M059J (cell line): ENCODE data around the gene TMEM217. TPM values are rescaled to one million over a fixed set of nuclear protein-coding genes. Genes with fewer than 3 reads are reported as not detected.
"Not testable (repeated sequence)": the region's sequence is repeated elsewhere in the genome, so short reads cannot be mapped to it uniquely, and the experiment has no call there.

Source experiments
- DNase-seq: peaks from one replicate; pipeline ENCODE4 v3.0.0-alpha.2; 2012; ENCODE audit warnings: low read depth
- total RNA-seq: library from RNA; depleted of rRNA; stranded (reverse); fragments of >200 nt; shearing (Covaris generic); gene quantifications from 2 replicates; pipeline ENCODE4 v1.2.3, GENCODE V29; 2014

TMEM217 gene
- total RNA-seq, 1 experiment from 2014 or later = 1.3 TPM

GRCh38 chr6:37218061-37218460 lies 39.9 kb downstream of the TMEM217 start:
- no peak for DNase-seq

- DNase-seq = no peak
Measured at GRCh38 chr6:37212268-37212667, 45.7 kb downstream of the TMEM217 start.

DNA sequence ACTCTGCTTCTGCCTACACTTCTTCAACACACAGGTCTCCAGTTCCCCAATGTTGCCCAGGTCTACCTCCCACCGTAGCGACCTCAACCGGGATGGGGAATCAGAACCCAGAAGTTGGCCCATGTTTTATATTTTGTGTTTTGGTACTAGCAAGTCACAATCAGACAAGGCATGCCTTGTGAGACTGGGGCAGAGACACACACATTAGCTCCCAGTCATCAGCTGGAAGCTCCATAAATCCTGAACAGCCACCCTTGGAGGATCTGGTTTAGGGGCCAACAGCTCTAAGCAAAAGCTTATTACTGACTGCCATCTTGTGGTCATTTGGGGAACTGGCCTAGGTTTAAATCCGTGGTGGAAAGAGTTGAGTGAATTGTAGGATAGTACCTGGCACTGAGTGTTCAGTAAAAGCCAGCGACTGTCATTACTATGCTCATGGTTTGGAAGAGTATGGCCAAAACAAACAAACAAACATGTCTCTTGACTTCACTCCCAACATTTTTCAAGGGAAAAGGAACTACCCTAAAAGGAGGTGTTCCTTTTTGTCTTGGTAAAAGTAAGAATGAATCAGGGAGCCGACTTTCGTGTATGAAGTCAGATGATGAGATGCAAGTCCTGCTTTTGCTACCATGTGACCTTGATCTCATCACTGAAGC lies 47.5 kb downstream of the TMEM217 start:
- peak; percentile 89 for DNase-seq

DNA sequence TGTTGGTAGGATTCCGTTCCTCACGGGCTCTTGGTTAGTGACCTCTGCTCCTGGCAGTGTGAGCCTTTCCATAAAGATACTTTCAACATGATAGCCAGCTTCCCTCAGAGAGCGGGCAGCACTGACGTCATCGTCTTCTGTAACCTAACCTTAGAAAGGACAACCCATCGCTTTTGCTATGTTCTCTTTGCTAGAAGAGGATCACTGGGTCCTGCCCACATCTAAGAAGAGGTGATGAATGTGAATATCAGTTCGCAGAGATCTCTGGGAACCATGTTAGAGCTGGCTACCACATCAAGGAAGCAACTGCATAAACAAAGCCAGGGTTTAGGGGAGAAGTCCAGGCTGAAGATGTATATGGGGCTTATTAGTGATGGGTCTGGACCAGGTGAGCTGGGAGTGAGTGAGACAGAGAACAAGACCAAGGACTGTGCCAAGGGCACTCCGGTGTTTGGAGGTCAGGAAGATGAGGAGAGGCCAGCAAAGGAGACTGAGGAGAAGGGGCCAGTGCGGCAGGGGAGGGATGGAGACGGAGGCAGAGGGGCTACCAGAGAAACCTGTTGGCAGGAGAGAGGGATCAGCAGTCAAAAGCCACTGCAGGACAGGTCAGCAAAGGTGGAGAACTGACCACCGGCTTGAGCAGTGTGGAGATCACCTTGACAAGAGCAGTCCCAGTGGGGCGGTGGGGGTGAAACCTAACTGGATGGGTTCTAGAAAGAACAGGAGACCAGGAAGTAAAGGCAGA lies 48.3 kb downstream of the TMEM217 start:
- no peak for DNase-seq

- DNase-seq = no peak
Measured at GRCh38 chr6:37208793-37209192, 49.2 kb downstream of the TMEM217 start.

DNA sequence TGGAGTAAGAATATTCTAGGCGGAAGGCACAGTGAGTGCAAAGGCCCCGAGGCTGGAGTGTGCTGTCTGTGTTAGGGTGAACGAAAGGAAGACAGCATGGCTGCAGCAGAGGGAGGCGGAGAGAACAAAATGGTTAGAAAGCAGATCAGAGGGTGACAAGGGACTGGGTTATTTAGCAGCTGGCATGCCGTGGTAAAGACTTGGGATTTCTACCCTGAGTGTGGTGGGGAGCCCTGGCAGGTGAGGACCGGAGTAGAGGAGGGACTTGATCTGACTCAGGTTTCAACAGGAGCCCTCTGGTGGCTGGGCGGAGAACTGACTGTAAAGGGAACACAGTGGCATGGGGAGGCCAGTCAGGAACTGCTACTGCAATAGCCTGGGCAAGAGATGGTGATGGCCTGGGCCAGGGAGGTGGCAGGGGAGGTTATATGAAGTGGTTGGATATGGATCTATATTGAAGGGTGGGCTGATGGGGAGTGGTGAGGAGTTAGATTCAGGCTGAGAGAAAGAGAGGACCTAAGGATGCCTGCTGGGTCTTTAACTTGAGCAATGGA lies 50.0 kb downstream of the TMEM217 start:
- peak; percentile 85 for DNase-seq

DNA sequence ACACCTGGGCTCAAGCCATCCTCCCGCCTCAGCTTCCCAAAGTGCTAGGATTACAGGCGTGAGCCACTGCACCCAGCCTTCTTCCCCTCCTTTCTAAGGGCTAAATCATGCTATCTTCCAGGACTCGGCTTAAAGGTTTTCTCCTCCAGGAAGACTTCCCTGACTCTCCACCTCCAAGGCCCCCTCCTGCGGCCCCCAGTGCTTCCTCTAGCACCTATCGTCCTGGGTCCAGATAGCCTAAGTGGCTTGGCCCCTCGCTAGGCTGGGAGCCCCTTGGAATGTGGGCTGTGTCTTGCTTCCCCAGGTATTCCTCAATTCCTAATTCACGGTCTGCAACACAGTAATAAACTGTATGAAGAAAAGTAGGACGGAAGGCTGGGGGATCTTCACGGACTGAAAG lies 51.3 kb downstream of the TMEM217 start:
- DNase-seq = no peak

GRCh38 chr6:37205997-37206340 lies 52.0 kb downstream of the TMEM217 start:
- no peak for DNase-seq

DNA sequence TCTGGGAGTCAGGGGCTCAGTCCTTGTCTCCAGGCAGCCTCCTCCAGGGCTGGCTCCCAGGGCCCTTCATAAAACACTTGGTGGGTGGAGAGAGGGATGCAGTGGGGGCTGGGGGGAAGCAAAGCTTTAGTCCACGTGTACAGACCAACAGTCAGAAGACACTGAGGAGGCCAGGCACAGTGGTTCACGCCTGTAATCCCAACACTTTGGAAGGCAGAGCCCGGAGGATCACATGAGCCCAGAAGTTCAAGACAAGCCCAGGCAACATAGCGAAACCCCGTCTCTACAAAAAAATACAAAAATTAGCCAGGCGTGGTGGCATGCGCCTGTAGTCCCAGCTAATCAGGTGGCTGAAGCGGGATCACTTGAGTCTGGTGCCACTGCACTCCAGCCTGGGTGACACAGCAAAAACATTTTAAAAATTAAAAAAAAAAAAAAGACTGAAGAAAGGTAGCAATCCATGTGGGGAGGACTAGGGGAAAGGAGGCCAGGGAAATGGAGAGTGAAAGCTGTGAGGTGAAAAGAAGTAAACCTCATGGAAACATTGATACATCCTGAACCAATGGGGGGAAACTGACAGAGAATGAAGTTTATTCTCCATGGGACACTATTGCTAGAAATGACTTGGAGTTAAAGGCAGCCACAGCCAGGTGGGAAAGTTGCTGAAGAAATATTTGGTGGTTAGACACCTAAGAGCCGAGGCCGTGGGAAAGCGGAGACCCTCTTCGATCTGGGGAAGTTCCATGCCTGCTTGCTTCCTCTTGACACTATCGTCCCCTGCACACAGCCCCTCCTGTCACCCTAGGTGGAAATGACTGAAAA lies 52.6 kb downstream of the TMEM217 start:
- DNase-seq = no peak

- DNase-seq = peak; percentile 92
Measured at GRCh38 chr6:37204014-37204751, 53.8 kb downstream of the TMEM217 start.

DNA sequence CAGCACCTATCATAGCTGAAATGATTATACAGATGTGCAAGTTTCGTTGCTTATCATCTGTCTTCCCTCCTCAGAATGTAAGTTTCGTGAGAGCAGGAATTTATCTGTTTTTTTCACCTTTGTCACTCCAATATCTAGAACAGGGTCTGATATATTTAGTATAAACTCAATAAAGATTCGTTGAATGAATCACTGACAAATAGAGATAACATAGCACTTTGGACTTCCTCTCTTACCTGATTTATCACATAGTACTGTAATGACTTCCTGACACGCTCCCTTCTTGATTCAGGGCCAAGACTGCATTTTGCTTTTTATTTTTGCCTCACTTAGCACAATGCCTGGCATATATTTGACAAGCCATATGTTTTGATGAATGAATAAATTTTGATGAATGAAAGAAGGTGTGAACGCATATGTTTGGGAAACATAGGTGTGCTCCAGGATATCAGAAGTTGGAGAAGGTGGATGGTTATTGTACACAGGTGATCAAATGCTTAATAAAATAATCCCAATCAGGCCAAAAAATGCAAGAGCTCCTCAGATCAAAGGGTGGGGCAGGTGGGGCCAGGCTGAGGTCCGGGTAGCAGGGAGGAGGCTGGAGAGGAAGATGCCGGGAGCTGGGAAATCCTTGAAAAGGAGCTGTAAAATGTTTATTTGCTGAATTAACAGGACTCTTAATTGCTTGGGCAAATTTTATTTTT lies 55.0 kb downstream of the TMEM217 start:
- DNase-seq = peak; percentile 71

- DNase-seq = no peak
Measured at GRCh38 chr6:37201726-37202125, 56.2 kb downstream of the TMEM217 start.

DNA sequence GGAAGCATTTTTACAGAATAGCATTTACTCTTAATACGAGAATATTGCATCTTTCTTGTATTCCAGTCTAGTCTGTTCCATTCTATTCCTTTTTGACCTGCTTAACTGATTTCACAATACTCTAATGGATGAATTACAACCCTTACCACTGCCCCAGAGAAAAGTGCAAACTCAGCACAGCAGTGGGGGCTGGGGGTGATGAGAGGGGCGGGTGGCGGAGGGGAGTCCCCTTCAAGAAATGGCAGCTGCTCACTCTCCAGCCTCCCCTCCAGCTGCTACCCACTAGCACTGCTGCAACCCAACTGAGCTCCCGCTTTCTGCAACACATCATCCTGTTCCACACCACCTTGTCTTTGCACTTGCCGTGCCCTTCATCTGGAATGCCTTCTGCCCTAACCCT lies 57.9 kb downstream of the TMEM217 start:
- DNase-seq = no peak

DNA sequence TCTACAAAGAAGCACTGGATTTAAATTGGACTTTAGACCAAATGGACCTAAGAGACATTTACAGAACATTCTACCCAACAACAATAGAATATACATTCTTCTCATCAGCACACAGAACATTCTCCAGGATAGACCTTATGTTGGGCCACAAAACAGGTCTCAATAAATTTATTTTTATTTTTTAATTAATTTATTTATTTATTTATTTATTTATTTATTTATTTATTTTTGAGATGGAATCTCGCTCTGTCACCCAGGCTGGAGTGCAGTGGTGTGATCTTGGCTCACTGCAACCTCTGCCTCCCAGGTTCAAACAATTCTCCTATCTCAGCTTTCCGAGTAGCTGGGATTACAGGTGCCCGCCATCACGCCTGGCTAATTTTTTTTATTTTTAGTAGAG lies 61.5 kb downstream of the TMEM217 start:
- not testable (repeated sequence) for DNase-seq

DNA sequence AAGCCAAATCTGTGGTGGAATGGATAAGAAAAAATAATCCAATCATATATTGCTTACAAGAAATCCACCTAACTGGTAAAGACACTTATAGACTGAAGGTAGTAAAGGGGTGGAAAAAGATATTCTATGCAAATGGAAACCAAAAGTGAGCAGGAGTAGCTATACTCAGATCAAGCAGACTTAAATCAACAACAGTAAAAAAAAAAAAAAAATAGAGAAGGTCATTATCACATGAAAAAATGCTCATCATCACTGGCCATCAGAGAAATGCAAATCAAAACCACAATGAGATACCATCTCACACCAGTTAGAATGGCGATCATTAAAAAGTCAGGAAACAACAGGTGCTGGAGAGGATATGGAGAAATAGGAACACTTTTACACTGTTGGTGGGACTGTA lies 63.1 kb downstream of the TMEM217 start:
- DNase-seq = not testable (repeated sequence)

GRCh38 chr6:37192666-37193065 lies 65.3 kb downstream of the TMEM217 start:
- DNase-seq = no peak

DNA sequence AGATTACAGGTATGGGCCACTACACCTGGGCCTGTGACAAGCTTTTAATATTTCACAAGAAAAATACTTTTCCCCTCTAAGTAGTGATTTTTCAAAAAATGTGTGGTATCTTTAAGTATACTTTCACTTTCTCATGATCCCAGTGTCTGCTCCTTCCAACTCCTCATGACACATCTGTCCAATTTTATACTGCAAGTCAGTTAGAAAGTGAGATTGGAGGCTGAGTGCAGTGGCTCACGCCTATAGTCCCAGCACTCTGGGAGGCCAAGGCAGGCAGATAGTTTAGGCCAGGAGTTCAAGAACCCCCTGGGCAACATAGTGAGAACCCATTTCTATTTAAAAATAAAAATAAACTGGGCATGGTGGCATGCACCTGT lies 67.8 kb downstream of the TMEM217 start:
- peak; percentile 56 for DNase-seq

- peak; percentile 64 for DNase-seq
Measured at GRCh38 chr6:37188962-37189510, 68.9 kb downstream of the TMEM217 start.

DNA sequence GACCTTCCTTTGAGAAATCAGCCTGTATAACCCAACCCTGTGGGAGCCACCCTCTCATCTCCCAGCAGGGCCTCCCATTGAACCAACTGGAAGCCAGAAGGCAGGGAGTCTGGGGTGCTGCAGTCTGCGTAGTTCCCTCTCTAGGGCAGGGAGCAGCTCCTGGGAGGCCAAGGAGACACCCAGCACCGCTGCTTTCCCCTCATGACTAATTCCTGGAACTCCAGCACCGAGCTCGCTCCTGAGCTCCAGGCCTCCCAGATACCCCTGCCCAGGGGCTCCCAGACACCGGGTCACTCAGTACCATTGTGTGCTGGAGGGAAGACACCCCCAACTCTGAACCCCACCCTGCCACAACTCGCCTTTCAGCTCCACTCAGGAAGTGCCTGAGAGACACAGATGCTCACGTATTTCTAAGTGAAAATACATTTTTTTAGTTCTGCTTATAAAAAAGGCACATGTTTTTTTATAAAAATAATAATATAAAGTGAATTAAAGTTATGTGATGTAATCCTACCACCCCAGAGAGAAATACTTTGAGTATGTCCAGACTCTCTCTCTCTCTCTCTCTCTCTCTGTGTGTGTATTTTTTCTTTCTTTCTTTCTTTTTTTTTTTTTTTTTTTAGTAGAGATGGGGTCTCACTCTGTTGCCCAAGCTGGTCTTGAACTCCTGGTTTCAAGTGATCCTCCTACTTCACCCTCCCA lies 70.5 kb downstream of the TMEM217 start:
- DNase-seq = no peak
